Fibroblast of villous mesenchyme (primary cell): Measurements from ENCODE around the gene KCNK5. TPM values are rescaled to one million over a fixed set of nuclear protein-coding genes. Genes with fewer than 3 reads are reported as not detected.

ENCODE experiments used
- DNase-seq: peaks from one replicate; pipeline ENCODE4 v3.0.0-alpha.2; 2010; ENCODE audit warnings: low read depth
- H3K4me3 ChIP-seq: 2 replicates; pipeline ENCODE4 v1.5.1; 2011; ENCODE audit warnings: low read depth, mild to moderate bottlenecking, low read length
- total RNA-seq: library from RNA; depleted of rRNA; stranded (reverse); fragments of >200 nt; gene quantifications from 2 replicates; pipeline ENCODE4 v1.2.3, GENCODE V29; 2012
- TF ChIP-seq, protein P1 (sequence below): IDR thresholded peaks from 2 replicates; pipeline ENCODE4 v1.5.1; 2012; ENCODE audit warnings: low read depth, mild to moderate bottlenecking, low read length; ENCODE audit not compliant: insufficient read depth

KCNK5 gene, protein sequence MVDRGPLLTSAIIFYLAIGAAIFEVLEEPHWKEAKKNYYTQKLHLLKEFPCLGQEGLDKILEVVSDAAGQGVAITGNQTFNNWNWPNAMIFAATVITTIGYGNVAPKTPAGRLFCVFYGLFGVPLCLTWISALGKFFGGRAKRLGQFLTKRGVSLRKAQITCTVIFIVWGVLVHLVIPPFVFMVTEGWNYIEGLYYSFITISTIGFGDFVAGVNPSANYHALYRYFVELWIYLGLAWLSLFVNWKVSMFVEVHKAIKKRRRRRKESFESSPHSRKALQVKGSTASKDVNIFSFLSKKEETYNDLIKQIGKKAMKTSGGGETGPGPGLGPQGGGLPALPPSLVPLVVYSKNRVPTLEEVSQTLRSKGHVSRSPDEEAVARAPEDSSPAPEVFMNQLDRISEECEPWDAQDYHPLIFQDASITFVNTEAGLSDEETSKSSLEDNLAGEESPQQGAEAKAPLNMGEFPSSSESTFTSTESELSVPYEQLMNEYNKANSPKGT
- total RNA-seq: not detected in 2 replicates

DNA sequence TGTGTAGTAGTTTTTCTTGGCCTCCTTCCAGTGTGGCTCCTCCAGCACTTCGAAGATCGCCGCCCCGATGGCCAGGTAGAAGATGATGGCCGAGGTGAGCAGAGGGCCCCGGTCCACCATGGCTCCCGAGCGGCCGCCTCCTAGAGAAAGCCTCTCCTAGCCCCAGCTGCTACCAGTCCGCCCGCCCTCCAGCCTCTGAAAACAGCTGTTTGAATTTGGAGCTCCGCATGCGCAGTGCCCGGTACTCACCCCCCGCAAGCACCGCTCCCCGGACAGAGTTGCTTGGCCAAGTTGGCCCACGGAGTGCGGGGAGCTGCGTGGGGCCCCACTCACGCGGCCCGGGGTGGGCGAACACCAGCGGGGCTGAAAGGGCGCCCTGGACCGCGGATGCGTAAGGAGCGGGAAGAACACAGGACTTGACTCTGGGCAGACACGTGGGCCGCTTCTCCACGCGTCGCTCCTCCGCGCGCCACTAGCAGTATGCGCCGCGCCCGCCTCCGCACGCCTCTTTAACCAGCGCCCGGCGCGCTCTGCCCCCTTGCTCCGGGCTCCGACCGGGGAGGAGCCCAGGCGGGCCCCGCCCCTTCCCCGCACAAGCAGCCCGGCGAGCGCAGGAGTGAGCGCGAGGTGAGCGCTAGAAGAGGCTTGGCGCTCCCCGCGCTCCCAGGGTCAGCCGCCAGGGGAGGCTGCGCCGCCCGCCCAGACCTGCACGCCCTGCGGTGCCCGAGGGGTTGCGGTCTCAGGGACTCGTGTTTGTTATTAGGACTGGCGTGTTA, at the start of gene KCNK5:
TSS of gene KCNK5 (minus strand) at position 484 of the 776 bp plus-strand sequence. CDS start at position 120, 364 bp downstream.
- TF ChIP-seq, protein P1, sequence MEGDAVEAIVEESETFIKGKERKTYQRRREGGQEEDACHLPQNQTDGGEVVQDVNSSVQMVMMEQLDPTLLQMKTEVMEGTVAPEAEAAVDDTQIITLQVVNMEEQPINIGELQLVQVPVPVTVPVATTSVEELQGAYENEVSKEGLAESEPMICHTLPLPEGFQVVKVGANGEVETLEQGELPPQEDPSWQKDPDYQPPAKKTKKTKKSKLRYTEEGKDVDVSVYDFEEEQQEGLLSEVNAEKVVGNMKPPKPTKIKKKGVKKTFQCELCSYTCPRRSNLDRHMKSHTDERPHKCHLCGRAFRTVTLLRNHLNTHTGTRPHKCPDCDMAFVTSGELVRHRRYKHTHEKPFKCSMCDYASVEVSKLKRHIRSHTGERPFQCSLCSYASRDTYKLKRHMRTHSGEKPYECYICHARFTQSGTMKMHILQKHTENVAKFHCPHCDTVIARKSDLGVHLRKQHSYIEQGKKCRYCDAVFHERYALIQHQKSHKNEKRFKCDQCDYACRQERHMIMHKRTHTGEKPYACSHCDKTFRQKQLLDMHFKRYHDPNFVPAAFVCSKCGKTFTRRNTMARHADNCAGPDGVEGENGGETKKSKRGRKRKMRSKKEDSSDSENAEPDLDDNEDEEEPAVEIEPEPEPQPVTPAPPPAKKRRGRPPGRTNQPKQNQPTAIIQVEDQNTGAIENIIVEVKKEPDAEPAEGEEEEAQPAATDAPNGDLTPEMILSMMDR: peak; percentile 22
- peak within 1 kb of the TSS; percentile 21 for H3K4me3 ChIP-seq
- peak; percentile 13 for DNase-seq

DNA sequence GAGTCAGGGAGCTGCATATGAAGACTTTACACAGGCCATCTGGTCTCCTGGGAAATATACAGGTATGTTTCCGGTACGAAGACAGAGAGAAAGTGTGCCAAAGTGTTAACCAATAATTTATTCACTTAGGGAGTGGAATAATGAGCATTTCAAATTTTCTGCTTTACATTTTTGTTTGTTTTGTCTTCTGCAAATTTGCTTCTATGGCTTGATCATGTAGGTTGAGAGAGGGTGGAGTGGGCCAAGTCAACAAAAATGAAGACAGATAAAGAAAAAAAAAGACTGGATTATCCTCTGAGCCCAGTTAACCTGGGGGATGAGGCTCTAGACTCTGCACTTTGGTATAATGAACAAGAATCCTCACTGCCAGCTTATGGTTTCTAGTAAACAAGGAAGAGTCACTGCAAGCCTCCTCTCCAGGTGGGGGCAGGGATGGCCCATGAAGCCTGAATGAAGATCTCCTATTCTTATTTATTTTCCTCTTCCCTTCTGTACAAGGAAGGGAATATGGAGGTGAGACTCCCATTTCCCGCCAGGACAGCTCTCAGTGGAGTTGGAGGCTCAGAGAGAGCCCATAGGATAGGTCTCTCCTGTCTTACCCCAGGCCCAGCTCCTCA, 47.2 kb upstream of the KCNK5 start:
- no peak overlapping the region for H3K4me3 ChIP-seq
- TF ChIP-seq, protein P1: no peak
- no peak for DNase-seq

GRCh38 chr6:39274903-39275302, 45.6 kb upstream of the KCNK5 start:
- H3K4me3 ChIP-seq: no peak overlapping the region
- TF ChIP-seq, protein P1: no peak
- no peak for DNase-seq

- DNase-seq: no peak
- no peak overlapping the region for H3K4me3 ChIP-seq
- TF ChIP-seq, protein P1: no peak
Measured at GRCh38 chr6:39274471-39274870, 45.2 kb upstream of the KCNK5 start.

GRCh38 chr6:39273406-39273821, 44.1 kb upstream of the KCNK5 start:
- DNase-seq: no peak
- H3K4me3 ChIP-seq: no peak overlapping the region
- TF ChIP-seq, protein P1: no peak

GRCh38 chr6:39269961-39270360, 40.7 kb upstream of the KCNK5 start:
- TF ChIP-seq, protein P1: no peak
- no peak overlapping the region for H3K4me3 ChIP-seq
- no peak for DNase-seq
